Transverse colon (tissue), 4 donors: Measurements from ENCODE around the gene ALOX5AP.

ENCODE experiments used
- EP300 ChIP-seq: sonication (generic); formaldehyde crosslinking; IDR thresholded peaks from one replicate; pipeline ENCODE4 v1.6.1; 2017; ENCODE audit warnings: antibody characterized with exemption, low read depth
- POLR2A ChIP-seq: fragments of 450-650 bp; IDR thresholded peaks from one replicate; pipeline ENCODE4 v1.6.1; 2016; ENCODE audit warnings: antibody characterized with exemption, mild to moderate bottlenecking, moderate library complexity
- POLR2AphosphoS5 ChIP-seq, 3 donors: sonication (generic); formaldehyde crosslinking; IDR thresholded peaks; one replicate each; pipeline ENCODE4 v1.6.1; 2016; ENCODE audit warnings: antibody characterized with exemption in 3 of 3
- TF ChIP-seq, protein P1 (sequence below), 5 experiments: fragments of 200-600 bp in 3 of 5; fragments of 450-650 bp in 2 of 5; sonication (generic) in 3 of 5; IDR thresholded peaks; 1 replicate in 2 of 5; 2 replicates in 3 of 5; pipeline ENCODE4 v1.5.1; 2016 to 2017; ENCODE audit warnings: antibody characterized with exemption in 5 of 5, inconsistent platforms in 3 of 5, mild to moderate bottlenecking in 2 of 5, moderate library complexity in 1 of 5

- TF ChIP-seq POLR2A, result no peak
- TF ChIP-seq, protein P1, sequence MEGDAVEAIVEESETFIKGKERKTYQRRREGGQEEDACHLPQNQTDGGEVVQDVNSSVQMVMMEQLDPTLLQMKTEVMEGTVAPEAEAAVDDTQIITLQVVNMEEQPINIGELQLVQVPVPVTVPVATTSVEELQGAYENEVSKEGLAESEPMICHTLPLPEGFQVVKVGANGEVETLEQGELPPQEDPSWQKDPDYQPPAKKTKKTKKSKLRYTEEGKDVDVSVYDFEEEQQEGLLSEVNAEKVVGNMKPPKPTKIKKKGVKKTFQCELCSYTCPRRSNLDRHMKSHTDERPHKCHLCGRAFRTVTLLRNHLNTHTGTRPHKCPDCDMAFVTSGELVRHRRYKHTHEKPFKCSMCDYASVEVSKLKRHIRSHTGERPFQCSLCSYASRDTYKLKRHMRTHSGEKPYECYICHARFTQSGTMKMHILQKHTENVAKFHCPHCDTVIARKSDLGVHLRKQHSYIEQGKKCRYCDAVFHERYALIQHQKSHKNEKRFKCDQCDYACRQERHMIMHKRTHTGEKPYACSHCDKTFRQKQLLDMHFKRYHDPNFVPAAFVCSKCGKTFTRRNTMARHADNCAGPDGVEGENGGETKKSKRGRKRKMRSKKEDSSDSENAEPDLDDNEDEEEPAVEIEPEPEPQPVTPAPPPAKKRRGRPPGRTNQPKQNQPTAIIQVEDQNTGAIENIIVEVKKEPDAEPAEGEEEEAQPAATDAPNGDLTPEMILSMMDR (IDR thresholded peaks at IDR 0.05), result no peak
- TF ChIP-seq EP300, result no peak
- TF ChIP-seq POLR2AphosphoS5 (IDR thresholded peaks at IDR 0.05), result no peak
Observed at GRCh38 chr13:30808600-30808999, 73.3 kb downstream of the ALOX5AP start.
